ENCODE measurements around the gene DYRK1A.

Gene DYRK1A

DNA sequence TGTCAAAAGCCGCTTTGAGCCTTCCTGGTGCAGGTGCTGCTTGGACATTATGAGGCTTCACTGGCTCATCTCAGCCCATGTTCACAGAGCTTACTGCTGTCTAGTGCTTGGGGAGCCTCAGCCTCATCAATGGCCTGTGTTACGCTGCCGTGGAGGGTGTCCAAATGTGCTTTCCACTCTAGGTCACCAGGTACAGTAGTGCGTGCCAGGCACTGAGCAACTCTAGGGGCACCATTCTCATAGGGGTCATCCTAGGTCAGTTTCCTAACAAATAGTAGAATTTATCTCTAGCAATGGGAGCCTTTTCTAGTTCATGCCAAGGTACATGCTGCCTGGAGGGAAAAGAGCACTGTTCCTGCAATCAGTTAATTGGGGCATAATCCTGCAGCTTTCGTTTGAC, 193.8 kb downstream of the DYRK1A start:
- TF ChIP-seq, protein P1, sequence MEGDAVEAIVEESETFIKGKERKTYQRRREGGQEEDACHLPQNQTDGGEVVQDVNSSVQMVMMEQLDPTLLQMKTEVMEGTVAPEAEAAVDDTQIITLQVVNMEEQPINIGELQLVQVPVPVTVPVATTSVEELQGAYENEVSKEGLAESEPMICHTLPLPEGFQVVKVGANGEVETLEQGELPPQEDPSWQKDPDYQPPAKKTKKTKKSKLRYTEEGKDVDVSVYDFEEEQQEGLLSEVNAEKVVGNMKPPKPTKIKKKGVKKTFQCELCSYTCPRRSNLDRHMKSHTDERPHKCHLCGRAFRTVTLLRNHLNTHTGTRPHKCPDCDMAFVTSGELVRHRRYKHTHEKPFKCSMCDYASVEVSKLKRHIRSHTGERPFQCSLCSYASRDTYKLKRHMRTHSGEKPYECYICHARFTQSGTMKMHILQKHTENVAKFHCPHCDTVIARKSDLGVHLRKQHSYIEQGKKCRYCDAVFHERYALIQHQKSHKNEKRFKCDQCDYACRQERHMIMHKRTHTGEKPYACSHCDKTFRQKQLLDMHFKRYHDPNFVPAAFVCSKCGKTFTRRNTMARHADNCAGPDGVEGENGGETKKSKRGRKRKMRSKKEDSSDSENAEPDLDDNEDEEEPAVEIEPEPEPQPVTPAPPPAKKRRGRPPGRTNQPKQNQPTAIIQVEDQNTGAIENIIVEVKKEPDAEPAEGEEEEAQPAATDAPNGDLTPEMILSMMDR (IDR thresholded peaks at IDR 0.05; ENCODE audit: unreplicated experiment in 3 of 3), result no peak
- Mint-ChIP-seq H3K27ac (no peak overlapping the region), H3K4me3 (no peak overlapping the region), H3K9me3 (peaks cover 15% of the 10 kb centered on the region), H3K27me3 (ENCODE audit: low read depth) (peaks cover 34% of the 10 kb centered on the region), H3K4me1 (peaks cover 46% of the 10 kb centered on the region), H3K36me3 (ENCODE audit: low read depth) (no peaks in the 10 kb centered on the region)

DNA sequence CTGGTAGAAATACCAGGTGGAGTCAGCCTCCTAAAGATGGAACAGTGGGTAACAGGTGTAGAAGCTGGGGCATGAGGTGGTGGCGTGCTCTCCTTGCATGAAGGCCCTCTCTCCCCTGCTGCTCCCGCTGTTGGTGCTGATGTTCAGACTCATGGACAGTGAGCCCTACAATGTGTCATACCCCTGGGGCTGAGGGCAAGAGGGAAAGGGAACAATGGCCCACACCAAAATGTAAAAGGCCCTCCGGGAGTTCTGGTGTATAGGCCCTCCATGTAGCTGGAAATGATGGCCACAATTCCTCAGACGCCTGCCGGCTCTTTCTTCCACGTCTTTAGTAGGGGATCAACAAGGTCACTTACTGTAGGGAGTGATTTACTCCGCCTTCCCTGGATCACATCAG, 194.9 kb downstream of the DYRK1A start:
- H3K4me3 Mint-ChIP-seq, result no peak overlapping the region
- peaks cover 10% of the 10 kb centered on the region for H3K9me3 Mint-ChIP-seq
- H3K27me3 Mint-ChIP-seq (ENCODE audit: low read depth), result peaks cover 26% of the 10 kb centered on the region
- no peak overlapping the region for H3K27ac Mint-ChIP-seq
- peaks cover 46% of the 10 kb centered on the region for H3K4me1 Mint-ChIP-seq
- TF ChIP-seq, protein P1 (IDR thresholded peaks at IDR 0.05; ENCODE audit: unreplicated experiment in 3 of 3), result no peak
- no peaks in the 10 kb centered on the region for H3K36me3 Mint-ChIP-seq (ENCODE audit: low read depth)

DNA sequence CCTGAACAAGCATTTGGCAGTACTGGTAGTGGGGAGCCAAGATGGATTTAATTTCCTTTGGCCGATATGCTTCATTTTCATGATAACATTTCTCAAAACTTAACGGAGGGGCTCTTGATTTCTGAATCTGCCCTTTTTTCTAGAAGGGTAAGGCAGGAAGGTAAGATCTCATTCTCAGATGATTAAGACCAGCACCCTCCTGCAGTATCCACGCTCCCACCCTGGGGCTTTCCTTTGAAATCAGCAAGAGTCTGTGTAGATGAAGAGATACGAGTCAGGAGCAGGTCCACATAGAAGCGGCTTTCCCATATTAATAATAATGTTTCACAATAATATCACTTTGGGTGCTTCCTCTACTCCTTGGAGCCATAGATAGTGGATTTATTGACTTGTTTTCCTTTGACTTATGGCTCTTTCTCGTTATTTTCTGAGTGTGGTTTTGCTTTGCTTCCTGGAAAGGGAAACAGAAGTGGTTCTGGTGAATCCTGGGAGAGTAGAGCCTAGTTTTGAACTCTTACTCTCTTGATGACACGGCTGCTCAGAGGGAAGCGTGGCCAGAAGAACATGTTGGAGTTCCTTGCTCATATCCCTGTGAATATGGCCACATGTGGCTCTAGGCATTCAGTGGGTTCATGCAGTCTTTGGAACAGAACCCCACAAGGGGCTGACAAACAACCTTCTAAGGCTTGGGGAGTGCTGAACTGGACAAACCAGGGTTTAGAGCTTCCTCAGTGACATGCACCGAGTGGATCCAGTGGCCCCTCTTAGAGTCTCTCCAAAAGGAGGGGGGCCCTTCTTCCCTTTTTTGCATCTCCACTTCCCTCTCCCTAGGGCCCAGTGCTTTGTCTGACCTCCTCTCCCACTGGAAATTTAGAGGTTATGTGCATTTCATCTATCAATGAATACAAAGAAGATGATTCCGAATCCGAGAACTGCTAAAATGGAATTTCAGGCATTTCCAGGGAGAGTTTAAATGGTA, 195.7 kb downstream of the DYRK1A start:
- Mint-ChIP-seq H3K27me3 (ENCODE audit: low read depth) (peaks cover 32% of the 10 kb centered on the region), H3K27ac (no peak overlapping the region), H3K4me1 (peaks cover 50% of the 10 kb centered on the region), H3K9me3 (peaks cover 10% of the 10 kb centered on the region), H3K4me3 (no peak overlapping the region), H3K36me3 (ENCODE audit: low read depth) (no peaks in the 10 kb centered on the region)
- TF ChIP-seq, protein P1 (IDR thresholded peaks at IDR 0.05; ENCODE audit: unreplicated experiment in 3 of 3), result no peak

DNA sequence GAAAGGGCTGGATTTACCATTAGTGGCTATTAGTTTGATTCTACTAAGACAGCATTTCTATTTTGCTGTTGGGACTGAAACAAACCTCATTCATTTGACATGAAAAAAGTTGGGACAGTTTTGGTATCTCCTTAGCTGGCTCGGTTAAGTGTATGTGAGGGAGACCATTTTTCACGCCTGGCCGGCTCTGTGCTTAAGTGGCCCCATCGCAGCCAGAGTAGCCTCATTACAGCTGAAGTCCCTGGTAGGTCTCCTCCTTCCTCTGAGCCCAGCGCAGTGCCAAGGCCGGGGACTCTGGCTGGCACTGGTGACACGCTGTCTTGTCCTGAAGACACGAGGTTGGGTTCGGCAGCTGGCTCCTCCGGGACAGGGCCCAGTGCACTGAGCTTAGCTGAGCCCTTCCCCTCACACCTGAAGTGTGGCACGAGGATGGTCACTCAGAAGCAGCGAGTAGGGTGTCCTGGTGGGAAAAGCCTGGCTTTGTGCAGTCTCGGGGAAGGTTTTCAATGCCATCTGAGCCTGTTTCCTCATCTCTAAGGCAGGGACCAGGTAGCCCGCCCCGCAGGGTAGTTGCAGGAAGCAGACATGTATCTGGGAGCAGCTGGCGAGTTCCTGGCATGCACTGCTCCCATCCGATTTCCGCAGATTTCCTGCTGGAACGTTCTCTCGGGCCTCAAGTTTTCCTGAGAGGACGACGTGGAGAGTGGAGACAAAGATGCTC, 196.5 kb downstream of the DYRK1A start:
- H3K27ac Mint-ChIP-seq, result no peak overlapping the region
- H3K36me3 Mint-ChIP-seq (ENCODE audit: low read depth), result no peaks in the 10 kb centered on the region
- H3K9me3 Mint-ChIP-seq, result peaks cover 10% of the 10 kb centered on the region
- TF ChIP-seq, protein P1 (IDR thresholded peaks at IDR 0.05; ENCODE audit: unreplicated experiment in 3 of 3), result no peak
- H3K4me3 Mint-ChIP-seq, result no peak overlapping the region
- H3K27me3 Mint-ChIP-seq (ENCODE audit: low read depth), result peaks cover 36% of the 10 kb centered on the region
- H3K4me1 Mint-ChIP-seq, result peaks cover 54% of the 10 kb centered on the region

DNA sequence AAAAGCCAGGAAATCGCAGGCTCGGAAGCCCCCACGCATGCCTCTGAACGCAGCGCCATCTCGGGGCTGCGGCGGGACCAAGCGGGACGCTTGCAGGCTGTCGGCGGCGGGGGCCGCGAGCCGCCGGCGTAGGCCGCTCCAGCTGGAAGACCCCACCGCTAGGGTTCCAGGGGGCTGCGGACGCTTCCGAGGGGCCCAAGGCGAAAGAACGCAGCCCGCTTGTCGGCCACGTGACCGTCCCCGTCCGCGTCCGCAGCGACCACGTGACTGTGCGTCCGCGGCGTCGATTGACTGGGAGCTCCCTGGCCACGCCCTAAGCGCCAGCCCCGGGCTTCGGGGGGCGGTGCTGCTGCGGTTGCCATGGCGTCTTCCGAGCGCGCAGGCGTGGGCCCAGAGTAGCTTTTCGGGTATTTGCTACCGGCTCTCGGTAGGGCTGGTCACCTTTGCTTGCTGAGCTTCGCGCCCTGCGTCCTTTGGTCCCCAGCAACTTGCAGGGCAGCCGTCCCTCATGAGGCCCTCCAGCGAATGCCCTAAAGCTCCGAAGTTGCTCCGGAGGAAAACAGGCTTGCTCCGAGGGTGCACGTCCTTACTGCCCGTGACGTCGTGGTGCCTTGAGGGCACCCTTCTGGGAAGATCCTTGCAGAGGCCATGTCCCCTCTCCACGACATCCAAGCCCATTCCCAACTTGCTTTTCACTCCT, 197.2 kb downstream of the DYRK1A start:
- Mint-ChIP-seq H3K9me3 (peaks cover 3% of the 10 kb centered on the region), H3K4me3 (peak overlapping the region in 1 of 3 experiments; percentile 49), H3K27ac (peak overlapping the region in 1 of 3 experiments; percentile 48), H3K4me1 (peaks cover 57% of the 10 kb centered on the region), H3K27me3 (ENCODE audit: low read depth) (peaks cover 39% of the 10 kb centered on the region), H3K36me3 (ENCODE audit: low read depth) (no peaks in the 10 kb centered on the region)
- TF ChIP-seq, protein P1 (IDR thresholded peaks at IDR 0.05; ENCODE audit: unreplicated experiment in 3 of 3), result no peak

Data from nephron (organoid).